OCI-LY1 (cell line): ENCODE results near the gene BTBD9.

ENCODE experiments used
- H2AFZ ChIP-seq: fragments of 200-600 bp; sonication (generic), shearing (Covaris generic); 2 replicates; pipeline ENCODE4 v1.6.0; 2014; ENCODE audit warnings: antibody characterized with exemption, mild to moderate bottlenecking, low read length
- H3F3A ChIP-seq: fragments of 200-600 bp; sonication (generic), shearing (Covaris generic); 2 replicates; pipeline ENCODE4 v1.6.0; 2014; ENCODE audit warnings: mild to moderate bottlenecking, antibody characterized with exemption, low read length, moderate library complexity; ENCODE audit not compliant: insufficient read depth
- H3K27ac ChIP-seq: fragments of 200-600 bp; sonication (generic); 2 replicates; pipeline ENCODE4 v1.5.1; 2014; ENCODE audit warnings: low read length, mixed run types, mild to moderate bottlenecking, low read depth; ENCODE audit not compliant: poor library complexity, severe bottlenecking
- H3K27me3 ChIP-seq: fragments of 200-600 bp; sonication (generic); 2 replicates; pipeline ENCODE4 v1.6.0; 2014; ENCODE audit warnings: antibody characterized with exemption, mild to moderate bottlenecking, low read length, moderate library complexity; ENCODE audit not compliant: insufficient read depth
- H3K36me3 ChIP-seq: fragments of 200-600 bp; sonication (generic); 2 replicates; pipeline ENCODE4 v1.6.1; 2014; ENCODE audit warnings: mild to moderate bottlenecking, antibody characterized with exemption, low read length, moderate library complexity, mixed read lengths; ENCODE audit not compliant: insufficient read depth
- H3K4me1 ChIP-seq: fragments of 200-600 bp; sonication (generic); 2 replicates; pipeline ENCODE4 v1.5.1; 2014; ENCODE audit warnings: mild to moderate bottlenecking, low read length, moderate library complexity; ENCODE audit not compliant: insufficient read depth, severe bottlenecking
- H3K4me2 ChIP-seq: fragments of 200-600 bp; sonication (generic), shearing (Covaris generic); 2 replicates; pipeline ENCODE4 v1.6.1; 2014; ENCODE audit warnings: low read length
- H3K4me3 ChIP-seq: fragments of 200-600 bp; sonication (generic); 2 replicates; pipeline ENCODE4 v1.5.1; 2014; ENCODE audit warnings: low read length, low read depth, mild to moderate bottlenecking, mixed read lengths; ENCODE audit not compliant: poor library complexity, severe bottlenecking
- H3K79me2 ChIP-seq: fragments of 200-600 bp; shearing (Covaris generic); 2 replicates; pipeline ENCODE4 v1.6.1; 2016; ENCODE audit warnings: mixed run types, low read length, mixed read lengths; ENCODE audit not compliant: insufficient read depth
- H3K9ac ChIP-seq: fragments of 200-600 bp; sonication (generic), shearing (Covaris generic); 2 replicates; pipeline ENCODE4 v1.6.1; 2014; ENCODE audit warnings: mild to moderate bottlenecking, low read length, mixed read lengths
- H3K9me2 ChIP-seq: fragments of 200-600 bp; sonication (generic), shearing (Covaris generic); 2 replicates; pipeline ENCODE4 v1.6.1; 2014; ENCODE audit warnings: low read depth, mild to moderate bottlenecking, low read length, mixed read lengths
- H3K9me3 ChIP-seq: fragments of 200-600 bp; shearing (Covaris generic); 2 replicates; pipeline ENCODE4 v1.6.1; 2014; ENCODE audit warnings: low read length, mixed read lengths
- H4K20me1 ChIP-seq: fragments of 200-600 bp; sonication (generic), shearing (Covaris generic); 2 replicates; pipeline ENCODE4 v1.6.0; 2016; ENCODE audit warnings: mild to moderate bottlenecking, low read length; ENCODE audit not compliant: insufficient read depth
- CTCF ChIP-seq: fragments of 200-600 bp; sonication (generic), shearing (Covaris generic); IDR thresholded peaks from 2 replicates; pipeline ENCODE4 v1.5.1; 2017; ENCODE audit warnings: mild to moderate bottlenecking, antibody characterized with exemption, low read length, moderate library complexity, mixed read lengths
- EZH2 ChIP-seq: fragments of 200-600 bp; sonication (generic), shearing (Covaris generic); IDR thresholded peaks from 2 replicates; pipeline ENCODE4 v1.8.0; 2017; ENCODE audit warnings: borderline replicate concordance, mixed run types, mild to moderate bottlenecking, antibody characterized with exemption, low read length, moderate library complexity, mixed read lengths

Gene BTBD9

GRCh38 chr6:38170666-38171355, 468.9 kb downstream of the BTBD9 start:
- H2AFZ ChIP-seq, result no peak overlapping the region
- no peaks in the 10 kb centered on the region for H3F3A ChIP-seq
- no peak overlapping the region for H3K27ac ChIP-seq
- H3K36me3 ChIP-seq, result no peaks in the 10 kb centered on the region
- H3K4me1 ChIP-seq, result no peaks in the 10 kb centered on the region
- H3K4me2 ChIP-seq, result no peak overlapping the region
- H3K9me2 ChIP-seq, result no peaks in the 10 kb centered on the region
- no peak overlapping the region for H3K4me3 ChIP-seq
- H3K9ac ChIP-seq, result no peak overlapping the region
- no peaks in the 10 kb centered on the region for H3K9me3 ChIP-seq
- no peak for TF ChIP-seq EZH2
- TF ChIP-seq CTCF, result no peak
- H4K20me1 ChIP-seq, result no peaks in the 10 kb centered on the region
- H3K79me2 ChIP-seq, result no peaks in the 10 kb centered on the region
- H3K27me3 ChIP-seq, result no peaks in the 10 kb centered on the region

GRCh38 chr6:38169977-38170526, 469.7 kb downstream of the BTBD9 start:
- H3K9ac ChIP-seq, result no peak overlapping the region
- no peaks in the 10 kb centered on the region for H3K36me3 ChIP-seq
- H3K27me3 ChIP-seq, result no peaks in the 10 kb centered on the region
- H2AFZ ChIP-seq, result no peak overlapping the region
- no peaks in the 10 kb centered on the region for H3K79me2 ChIP-seq
- H3K4me2 ChIP-seq, result no peak overlapping the region
- H3K9me2 ChIP-seq, result no peaks in the 10 kb centered on the region
- H3F3A ChIP-seq, result no peaks in the 10 kb centered on the region
- H3K9me3 ChIP-seq, result no peaks in the 10 kb centered on the region
- no peak overlapping the region for H3K4me3 ChIP-seq
- H3K4me1 ChIP-seq, result no peaks in the 10 kb centered on the region
- no peak overlapping the region for H3K27ac ChIP-seq
- TF ChIP-seq EZH2 (no peak), CTCF (no peak)
- no peaks in the 10 kb centered on the region for H4K20me1 ChIP-seq

GRCh38 chr6:38169221-38169976, 470.3 kb downstream of the BTBD9 start:
- TF ChIP-seq EZH2 (no peak), CTCF (no peak)
- no peaks in the 10 kb centered on the region for H3K27me3 ChIP-seq
- no peak overlapping the region for H3K9ac ChIP-seq
- no peak overlapping the region for H3K4me2 ChIP-seq
- no peak overlapping the region for H3K27ac ChIP-seq
- no peaks in the 10 kb centered on the region for H3K36me3 ChIP-seq
- H3K79me2 ChIP-seq, result no peaks in the 10 kb centered on the region
- H2AFZ ChIP-seq, result no peak overlapping the region
- H3K4me1 ChIP-seq, result no peaks in the 10 kb centered on the region
- H3K9me2 ChIP-seq, result no peaks in the 10 kb centered on the region
- H4K20me1 ChIP-seq, result no peaks in the 10 kb centered on the region
- no peaks in the 10 kb centered on the region for H3F3A ChIP-seq
- no peak overlapping the region for H3K4me3 ChIP-seq
- H3K9me3 ChIP-seq, result no peaks in the 10 kb centered on the region
